NB4 (cell line): ENCODE measurements around the gene DCTN2.

Source experiments
- CTCF ChIP-seq: IDR thresholded peaks from one replicate; pipeline ENCODE4 v1.5.1; 2012; ENCODE audit warnings: low read depth, low read length
- MAX ChIP-seq: IDR thresholded peaks from 2 replicates; pipeline ENCODE4 v1.6.1; 2011; ENCODE audit warnings: low read depth, low read length
- MYC ChIP-seq: IDR thresholded peaks from 2 replicates; pipeline ENCODE4 v1.6.1; 2011; ENCODE audit warnings: low read depth, low read length
- POLR2A ChIP-seq: IDR thresholded peaks from 2 replicates; pipeline ENCODE4 v1.6.1; 2011; ENCODE audit warnings: mild to moderate bottlenecking; ENCODE audit not compliant: insufficient read length; ENCODE audit errors: extremely low read depth

GRCh38 chr12:57577981-57578758 lies 31.2 kb upstream of the DCTN2 start:
- TF ChIP-seq CTCF = no peak
- TF ChIP-seq MYC = no peak
- no peak for TF ChIP-seq POLR2A
- TF ChIP-seq MAX = no peak
